ELF-1 (cell line): ENCODE data around the gene PEX13.

ENCODE experiments used
- DNase-seq: peaks from one replicate; pipeline ENCODE4 v3.0.0-alpha.2; 2016; ENCODE audit warnings: low read depth, low spot score

The PEX13 gene

DNA sequence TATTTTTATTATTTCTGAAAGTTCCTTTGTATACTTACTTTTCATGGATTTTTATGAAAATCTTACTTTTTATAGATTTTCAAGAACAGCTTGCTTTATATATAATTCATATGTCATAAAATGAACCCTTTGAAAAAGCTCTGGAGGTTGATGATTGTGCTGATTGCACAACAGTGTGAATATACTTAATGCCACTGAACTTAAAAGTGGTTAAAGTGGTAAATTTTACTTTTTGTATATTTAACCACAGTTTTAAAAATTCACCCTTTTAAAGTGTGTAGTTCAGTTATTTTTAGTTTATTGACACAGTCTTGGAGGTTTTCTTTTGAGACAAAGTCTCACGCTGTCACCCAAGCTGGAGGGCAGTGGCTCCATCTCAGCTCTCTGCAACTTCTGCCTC is 56.6 kb downstream of the PEX13 start:
- DNase-seq: no peak

GRCh38 chr2:61085883-61086282 is 68.4 kb downstream of the PEX13 start:
- DNase-seq: no peak

- DNase-seq: no peak
Measured at GRCh38 chr2:61089797-61090196, 72.3 kb downstream of the PEX13 start.

GRCh38 chr2:61090386-61090921 is 72.9 kb downstream of the PEX13 start:
- DNase-seq: peak; percentile 5

DNA sequence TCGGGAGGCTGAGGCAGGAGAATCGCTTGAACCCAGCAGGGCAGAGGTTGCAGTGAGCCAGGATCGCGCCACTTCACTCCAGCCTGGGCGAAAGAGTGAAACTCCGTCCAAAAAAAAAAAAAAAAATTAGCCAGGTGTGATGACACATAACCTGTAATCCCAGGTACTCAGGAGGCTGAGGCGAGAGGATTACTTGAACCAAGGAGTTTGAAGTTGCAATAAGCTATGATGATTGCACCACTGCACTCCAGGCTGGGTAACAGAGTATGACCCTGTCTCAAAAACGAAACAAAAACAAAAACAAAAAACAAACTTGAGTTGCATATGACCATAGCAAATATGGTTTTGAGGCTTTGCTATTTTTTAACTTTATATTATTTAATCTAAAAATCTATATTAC is 74.0 kb downstream of the PEX13 start:
- DNase-seq: no peak

- DNase-seq: no peak
Measured at GRCh38 chr2:61096438-61096837, 78.9 kb downstream of the PEX13 start.

DNA sequence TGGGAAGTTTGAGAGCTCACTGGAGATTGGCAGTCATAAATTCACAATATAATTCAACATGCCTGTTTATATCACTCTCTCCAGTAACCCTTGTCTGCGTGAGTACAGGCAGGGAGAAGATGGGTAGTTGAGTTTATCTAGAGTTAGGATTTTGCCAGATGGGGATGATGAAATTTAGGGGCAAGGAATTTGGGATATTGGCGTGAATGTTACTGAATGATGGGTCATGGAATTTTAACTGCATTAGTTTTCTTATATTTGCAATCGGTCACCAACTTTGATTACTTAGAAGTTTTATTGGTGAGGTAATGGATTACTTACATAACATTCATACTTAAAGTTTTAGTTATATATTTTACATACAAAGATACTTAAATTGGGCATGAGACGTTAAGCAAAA is 83.3 kb downstream of the PEX13 start:
- no peak for DNase-seq
